Stomach smooth muscle (tissue), 2 donors: Measurements from ENCODE around the gene TSEN2.
"Not testable (repeated sequence)": the region's sequence is repeated elsewhere in the genome, so short reads cannot be mapped to it uniquely, and the experiment has no call there.

Experiments
- H3K27ac ChIP-seq: one replicate; pipeline ENCODE4 v1.7.0; 2013; ENCODE audit warnings: mild to moderate bottlenecking, low read length, inconsistent platforms
- H3K27me3 ChIP-seq, 2 donors: one replicate each; pipeline ENCODE4 v1.7.0; 2013; ENCODE audit warnings: low read length in 2 of 2; ENCODE audit not compliant: insufficient read depth in 2 of 2, control insufficient read depth in 1 of 2
- H3K36me3 ChIP-seq, 2 donors: one replicate each; pipeline ENCODE4 v1.7.0; 2013; ENCODE audit warnings: low read length in 2 of 2; ENCODE audit not compliant: control insufficient read depth in 2 of 2, insufficient read depth in 2 of 2
- H3K4me1 ChIP-seq: one replicate; pipeline ENCODE4 v1.7.0; 2013; ENCODE audit warnings: low read length; ENCODE audit not compliant: control insufficient read depth, insufficient read depth
- H3K4me3 ChIP-seq, 2 donors: one replicate each; pipeline ENCODE4 v1.7.0; 2013; ENCODE audit warnings: low read length in 2 of 2
- H3K9ac ChIP-seq, 2 donors: one replicate each; pipeline ENCODE4 v1.7.0; 2013; ENCODE audit warnings: low read length in 2 of 2, mild to moderate bottlenecking in 1 of 2
- H3K9me3 ChIP-seq, 2 donors: one replicate each; pipeline ENCODE4 v1.7.0; 2013; ENCODE audit warnings: low read length in 2 of 2; ENCODE audit not compliant: control insufficient read depth in 2 of 2
- donor health status: healthy.
- donor health status: Pancreatic carcinoma.

TSEN2 gene

DNA sequence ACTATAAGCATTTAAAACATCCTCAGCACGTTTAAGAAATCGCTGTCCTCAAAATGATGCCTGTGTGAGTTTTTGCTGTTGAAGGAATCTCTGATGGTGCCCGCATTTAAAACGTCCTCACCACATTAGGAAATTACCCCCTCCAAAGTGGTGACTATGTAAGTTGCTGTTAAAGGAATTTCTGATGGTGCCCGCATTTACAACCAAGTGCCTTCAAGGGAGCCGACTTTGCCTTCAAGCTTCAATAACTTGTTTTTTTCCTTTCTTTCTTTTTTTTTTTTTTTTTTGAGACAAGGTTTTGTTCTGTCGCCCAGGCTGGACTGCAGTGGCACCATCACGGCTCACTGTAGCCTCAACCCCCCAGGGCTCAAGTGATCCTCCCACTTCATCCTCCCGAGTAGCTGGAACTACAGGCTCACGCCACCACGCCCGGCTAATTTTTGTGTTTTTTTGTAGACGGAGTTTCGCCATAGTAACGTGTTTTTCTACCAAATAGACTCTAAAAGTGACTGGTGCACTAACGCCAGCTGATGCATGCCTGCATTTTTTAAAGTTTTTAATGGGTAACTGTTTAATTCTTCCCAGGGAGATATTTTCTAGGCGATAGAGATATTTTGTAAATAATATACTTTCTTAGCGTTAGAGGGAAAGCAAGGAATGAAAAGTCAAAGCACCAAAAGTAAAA is 19.0 kb upstream of the TSEN2 start:
- Histone ChIP-seq H3K9ac (no peak overlapping the region), H3K4me1 (peaks cover 6% of the 10 kb centered on the region), H3K27ac (no peak overlapping the region), H3K36me3 (no peaks in the 10 kb centered on the region), H3K27me3 (no peaks in the 10 kb centered on the region), H3K9me3 (no peaks in the 10 kb centered on the region), H3K4me3 (no peak overlapping the region)

DNA sequence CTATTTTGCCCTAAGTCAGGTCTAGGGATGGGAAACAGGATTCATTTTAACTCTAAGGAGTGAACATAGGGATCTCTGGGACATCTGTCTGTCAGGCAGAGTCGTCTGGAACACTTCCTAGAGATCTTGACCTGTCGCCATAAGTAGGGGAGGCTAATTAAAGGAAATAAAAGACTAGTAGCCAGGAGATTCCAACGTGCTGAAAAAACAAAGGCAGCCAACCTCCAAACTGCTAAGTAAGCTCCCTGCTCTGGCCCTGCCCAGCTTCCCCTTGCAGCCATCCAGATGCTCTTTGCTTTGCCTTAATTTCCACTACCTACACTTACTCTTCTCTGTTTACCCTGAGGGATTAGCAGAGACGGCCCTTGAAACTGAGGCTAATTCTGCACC is 18.4 kb upstream of the TSEN2 start:
- no peak overlapping the region for H3K4me3 ChIP-seq
- no peaks in the 10 kb centered on the region for H3K27me3 ChIP-seq
- H3K9me3 ChIP-seq, result no peaks in the 10 kb centered on the region
- peaks cover 6% of the 10 kb centered on the region for H3K4me1 ChIP-seq
- no peaks in the 10 kb centered on the region for H3K36me3 ChIP-seq
- no peak overlapping the region for H3K9ac ChIP-seq
- H3K27ac ChIP-seq, result no peak overlapping the region

DNA sequence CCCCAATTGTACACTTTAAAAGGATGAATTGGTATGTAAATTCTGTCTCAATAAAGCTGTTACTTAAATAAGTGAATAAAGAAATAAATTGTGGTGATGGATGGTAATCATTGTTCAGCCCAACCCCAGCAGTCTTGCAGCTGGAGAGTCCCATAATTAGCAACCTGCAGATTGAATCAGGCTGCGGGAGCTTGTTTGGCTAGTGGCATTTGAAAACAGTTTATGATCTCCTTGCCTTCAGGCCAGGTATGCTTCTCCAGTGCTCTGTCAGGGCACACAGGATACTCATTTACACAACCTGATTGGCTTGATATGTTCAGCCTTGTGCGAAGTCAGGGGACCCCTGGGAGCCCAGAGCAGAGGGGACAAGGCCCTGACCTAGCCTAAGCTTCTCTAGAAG is 16.5 kb upstream of the TSEN2 start:
- Histone ChIP-seq H3K4me1 (no peaks in the 10 kb centered on the region), H3K4me3 (no peak overlapping the region), H3K27ac (no peak overlapping the region), H3K9ac (no peak overlapping the region), H3K36me3 (no peaks in the 10 kb centered on the region), H3K27me3 (no peaks in the 10 kb centered on the region), H3K9me3 (no peaks in the 10 kb centered on the region)

DNA sequence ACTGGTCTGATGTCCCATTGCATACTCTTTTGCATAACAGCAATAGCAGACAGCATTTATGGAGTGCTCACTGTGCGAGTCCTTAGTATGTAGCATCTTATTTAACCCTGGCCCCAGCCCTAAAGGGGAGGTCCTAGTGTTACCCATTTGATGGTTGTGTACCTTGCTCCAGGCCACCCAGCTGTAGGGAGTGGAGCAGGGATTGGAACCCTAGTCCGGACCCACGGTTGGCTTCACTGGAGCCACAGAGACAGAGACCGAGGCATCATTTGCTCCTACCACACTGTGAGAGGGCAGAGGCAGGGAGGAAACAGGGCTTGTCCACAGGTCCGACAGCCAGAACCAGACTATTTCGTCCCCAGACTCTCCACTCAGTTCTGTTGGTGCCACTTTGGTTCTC is 16.0 kb upstream of the TSEN2 start:
- H3K4me1 ChIP-seq, result no peaks in the 10 kb centered on the region
- H3K27ac ChIP-seq, result no peak overlapping the region
- no peaks in the 10 kb centered on the region for H3K9me3 ChIP-seq
- no peaks in the 10 kb centered on the region for H3K36me3 ChIP-seq
- H3K4me3 ChIP-seq, result no peak overlapping the region
- no peak overlapping the region for H3K9ac ChIP-seq
- H3K27me3 ChIP-seq, result no peaks in the 10 kb centered on the region

DNA sequence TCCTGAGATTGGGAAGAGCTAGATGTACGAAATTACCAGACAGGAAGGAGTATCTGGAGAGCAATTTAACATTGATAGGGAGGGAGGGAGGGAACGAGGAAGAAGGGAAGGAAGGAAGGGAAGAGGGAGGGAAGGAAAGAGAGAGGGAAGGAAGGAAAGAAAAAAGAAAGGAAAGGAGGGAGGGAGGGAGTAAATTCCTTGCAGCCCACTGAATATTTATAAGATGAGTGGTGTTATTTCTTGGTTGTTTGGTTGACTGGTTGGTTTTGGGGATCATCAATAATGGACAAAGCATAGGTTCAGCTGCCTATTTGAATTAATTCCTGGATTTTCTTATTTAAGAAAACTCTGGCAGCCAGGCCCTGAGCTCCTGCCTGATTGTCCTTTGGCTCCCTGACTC is 15.5 kb upstream of the TSEN2 start:
- Histone ChIP-seq H3K9me3 (no peaks in the 10 kb centered on the region), H3K27ac (no peak overlapping the region), H3K9ac (no peak overlapping the region), H3K36me3 (no peaks in the 10 kb centered on the region), H3K27me3 (no peaks in the 10 kb centered on the region), H3K4me1 (no peaks in the 10 kb centered on the region), H3K4me3 (no peak overlapping the region)

DNA sequence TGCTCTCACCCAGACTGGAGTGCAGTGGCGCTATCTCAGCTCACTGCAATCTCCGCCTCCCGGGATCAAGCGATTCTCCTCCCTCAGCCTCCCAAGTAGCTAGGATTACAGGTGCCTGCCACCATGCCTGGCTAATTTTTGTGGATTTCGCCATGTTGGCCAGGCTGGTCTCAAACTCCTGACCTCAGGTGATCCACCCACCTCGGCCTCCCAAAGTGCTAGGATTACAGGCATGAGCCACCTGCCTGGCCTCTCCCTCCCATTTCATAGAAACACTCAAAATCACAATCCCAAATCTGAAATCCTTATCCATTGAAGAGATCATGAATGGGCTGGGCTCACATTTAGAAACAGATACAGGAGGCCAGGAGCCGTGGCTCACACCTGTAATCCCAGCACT is 15.1 kb upstream of the TSEN2 start:
- H3K4me3 ChIP-seq, H3K4me1 ChIP-seq, H3K36me3 ChIP-seq, H3K9me3 ChIP-seq, H3K27me3 ChIP-seq, H3K9ac ChIP-seq, H3K27ac ChIP-seq: not testable (repeated sequence)

DNA sequence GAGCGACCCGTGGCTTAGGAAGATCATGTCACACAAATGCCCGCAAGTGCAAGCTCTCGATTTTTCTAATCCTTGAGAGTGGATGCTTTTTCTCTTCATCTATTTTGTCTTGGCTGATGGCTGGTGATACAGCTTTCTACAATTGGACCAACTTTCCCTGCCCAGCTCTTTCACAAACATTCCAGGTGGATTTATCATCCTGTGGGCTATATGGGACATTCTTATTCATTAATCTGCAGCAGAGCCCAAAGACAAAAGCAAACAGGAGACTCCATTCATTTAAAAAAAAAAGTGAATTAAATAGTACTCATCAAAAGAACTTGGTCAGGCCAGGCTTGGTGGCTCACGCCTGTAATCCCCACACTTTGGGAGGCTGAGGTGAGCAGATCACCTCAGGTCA is 14.2 kb upstream of the TSEN2 start:
- H3K9ac ChIP-seq, result no peak overlapping the region
- no peak overlapping the region for H3K27ac ChIP-seq
- H3K4me3 ChIP-seq, result no peak overlapping the region
- peaks cover 0 to 2% of the 10 kb centered on the region in 2 donors for H3K27me3 ChIP-seq
- H3K4me1 ChIP-seq, result no peaks in the 10 kb centered on the region
- no peaks in the 10 kb centered on the region for H3K9me3 ChIP-seq
- no peaks in the 10 kb centered on the region for H3K36me3 ChIP-seq

DNA sequence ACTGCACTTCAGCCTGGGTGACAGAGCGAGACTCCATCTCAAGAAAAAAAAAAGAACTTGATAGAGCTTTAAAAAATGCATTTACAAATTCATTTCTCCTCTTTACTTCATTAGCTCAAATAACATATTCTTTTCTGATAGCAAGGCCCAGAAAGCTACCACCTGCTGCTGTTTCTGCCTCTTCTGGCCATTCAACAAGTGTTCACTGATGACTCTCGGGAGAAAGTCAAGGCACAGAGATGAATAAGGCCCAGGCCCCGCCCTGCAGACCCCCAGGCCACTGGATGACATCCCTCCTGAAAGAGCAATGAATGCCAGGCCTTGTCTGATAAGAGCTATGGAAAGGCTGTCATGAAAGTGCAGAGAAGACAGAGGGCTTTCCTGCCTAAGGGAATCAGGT is 13.6 kb upstream of the TSEN2 start:
- no peak overlapping the region for H3K27ac ChIP-seq
- H3K9me3 ChIP-seq, result no peaks in the 10 kb centered on the region
- H3K9ac ChIP-seq, result no peak overlapping the region

DNA sequence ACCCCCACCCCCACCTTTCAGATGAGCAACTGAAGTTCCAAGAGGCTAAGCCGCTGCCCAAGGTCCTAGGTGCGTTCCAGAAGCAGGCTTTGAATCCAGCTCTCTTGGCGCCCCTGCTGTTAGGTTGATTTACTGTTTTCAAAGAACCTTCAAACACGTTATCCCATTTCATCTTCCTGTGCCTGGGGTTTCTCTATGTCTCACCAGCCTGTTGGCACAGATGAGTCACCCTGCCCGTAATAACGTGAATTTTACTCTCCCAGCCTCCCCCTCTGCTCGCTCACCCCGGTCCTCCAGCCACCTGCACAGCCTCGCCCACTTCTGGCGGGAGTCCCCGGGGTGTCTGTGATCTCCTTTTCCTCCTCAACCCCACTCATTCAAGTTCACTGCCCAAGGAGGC is 13.0 kb upstream of the TSEN2 start:
- Histone ChIP-seq H3K4me1 (no peaks in the 10 kb centered on the region), H3K27ac (no peak overlapping the region), H3K27me3 (peaks cover 0 to 2% of the 10 kb centered on the region in 2 donors), H3K36me3 (no peaks in the 10 kb centered on the region), H3K4me3 (no peak overlapping the region), H3K9ac (no peak overlapping the region), H3K9me3 (no peaks in the 10 kb centered on the region)

More for the DNA sequence above, 13.6 kb upstream of the TSEN2 start:
- Histone ChIP-seq H3K4me3 (no peak overlapping the region), H3K27me3 (peaks cover 0 to 2% of the 10 kb centered on the region in 2 donors), H3K36me3 (no peaks in the 10 kb centered on the region), H3K4me1 (no peaks in the 10 kb centered on the region)

DNA sequence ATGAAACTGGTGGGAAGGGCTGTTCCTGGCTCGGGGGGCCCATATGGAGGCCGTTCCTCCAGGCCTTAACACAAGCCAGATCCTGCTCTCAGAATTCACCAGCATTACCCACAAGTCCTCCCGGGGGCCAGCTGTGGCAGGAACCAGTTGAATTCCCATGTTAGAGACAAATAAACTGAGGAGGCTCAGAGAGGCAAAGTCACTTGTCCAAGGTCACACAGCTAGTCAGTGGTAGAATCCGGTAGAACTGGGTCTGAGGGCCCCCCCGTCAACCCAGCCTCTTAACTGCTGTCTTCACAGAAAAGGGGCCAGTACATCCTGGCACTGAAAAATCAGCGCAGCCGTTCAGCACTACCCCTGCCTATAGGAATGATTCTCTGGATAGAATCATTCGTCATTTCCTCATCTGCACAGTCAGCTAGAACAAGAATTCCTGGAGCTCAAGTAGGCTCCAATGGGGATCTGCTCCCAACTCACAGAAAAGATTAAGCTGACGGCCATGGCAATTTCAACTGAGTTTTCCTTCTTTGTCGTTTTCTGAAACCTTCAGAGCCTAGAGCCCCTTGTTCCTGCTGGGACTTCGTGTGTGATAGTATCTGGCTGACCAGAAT is 12.2 kb upstream of the TSEN2 start:
- no peak overlapping the region for H3K27ac ChIP-seq
- no peaks in the 10 kb centered on the region for H3K4me1 ChIP-seq
- no peak overlapping the region for H3K4me3 ChIP-seq
- H3K9ac ChIP-seq, result no peak overlapping the region
- peaks cover 0 to 2% of the 10 kb centered on the region in 2 donors for H3K27me3 ChIP-seq
- no peaks in the 10 kb centered on the region for H3K36me3 ChIP-seq
- H3K9me3 ChIP-seq, result no peaks in the 10 kb centered on the region

DNA sequence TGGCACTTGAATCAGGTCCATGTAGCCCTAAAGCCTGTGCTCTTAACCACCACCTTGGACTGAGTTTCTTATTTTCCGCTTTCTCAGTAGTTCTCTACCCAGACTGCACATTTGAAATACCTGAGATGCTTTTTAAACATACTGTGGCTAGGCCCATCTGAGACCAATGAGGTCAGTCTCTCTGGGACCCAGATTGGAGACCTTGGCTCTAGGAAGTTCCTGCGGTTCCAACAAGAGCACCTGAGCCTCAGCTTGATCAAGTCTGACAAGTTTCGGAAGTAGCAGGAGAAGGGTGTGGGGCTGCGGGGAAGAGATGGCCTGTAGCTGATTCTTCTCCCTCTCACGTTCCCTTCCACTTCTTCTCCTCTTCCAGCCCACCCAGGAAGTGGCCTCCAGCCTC is 11.5 kb upstream of the TSEN2 start:
- H3K9ac ChIP-seq, result no peak overlapping the region
- H3K27me3 ChIP-seq, result peaks cover 0 to 2% of the 10 kb centered on the region in 2 donors
- H3K4me3 ChIP-seq, result no peak overlapping the region
- H3K27ac ChIP-seq, result no peak overlapping the region
- H3K36me3 ChIP-seq, result no peaks in the 10 kb centered on the region
- no peaks in the 10 kb centered on the region for H3K4me1 ChIP-seq
- H3K9me3 ChIP-seq, result no peaks in the 10 kb centered on the region
